Activated T-cell treated with anti-CD3 and anti-CD28 coated beads, Interleukin-2, amount 50 U/mL, for 72 hours (primary cell): ENCODE results near the gene KCNT1. TPM values are rescaled to one million over a fixed set of nuclear protein-coding genes. Genes with fewer than 3 reads are reported as not detected.

Experiments
- ATAC-seq, 2 donors: fragments of 150-1000 bp; cut with Tn5 transposase; replicated peaks in 1 of 2; 2 replicates each; pipeline ENCODE4 v1.10.0; 2021; ENCODE audit warnings: moderate library complexity in 2 of 2, mild to moderate bottlenecking in 1 of 2
- DNase-seq, 2 donors: peaks; one replicate each; pipeline ENCODE4 v3.0.0; 2021 to 2022; ENCODE audit warnings: mixed read lengths in 1 of 2
- H3K27ac Mint-ChIP-seq: one replicate; pipeline ENCODE4 v1.8.0; 2022; ENCODE audit warnings: mild to moderate bottlenecking, moderate library complexity, mixed read lengths
- H3K27me3 Mint-ChIP-seq: one replicate; pipeline ENCODE4 v1.8.0; 2022; ENCODE audit warnings: low read depth, mixed read lengths
- H3K36me3 Mint-ChIP-seq, 2 donors: one replicate each; pipeline ENCODE4 v1.8.0; 2022; ENCODE audit warnings: mixed read lengths in 2 of 2, mild to moderate bottlenecking in 1 of 2; ENCODE audit not compliant: insufficient read depth in 2 of 2
- H3K4me1 Mint-ChIP-seq: one replicate; pipeline ENCODE4 v1.8.0; 2022; ENCODE audit warnings: low read depth, mixed read lengths
- H3K4me3 Mint-ChIP-seq, 2 donors: one replicate each; pipeline ENCODE4 v1.8.0; 2022; ENCODE audit warnings: mild to moderate bottlenecking in 2 of 2, mixed read lengths in 2 of 2, moderate library complexity in 2 of 2
- H3K9me3 Mint-ChIP-seq, 2 donors: one replicate each; pipeline ENCODE4 v1.8.0; 2022; ENCODE audit warnings: mixed read lengths in 2 of 2
- total RNA-seq, 2 donors: library from RNA; stranded (reverse); gene quantifications; one replicate each; pipeline ENCODE4 v1.2.3, GENCODE V29; 2022

Gene KCNT1
- total RNA-seq, 2 donors from 2014 or later: not detected

DNA sequence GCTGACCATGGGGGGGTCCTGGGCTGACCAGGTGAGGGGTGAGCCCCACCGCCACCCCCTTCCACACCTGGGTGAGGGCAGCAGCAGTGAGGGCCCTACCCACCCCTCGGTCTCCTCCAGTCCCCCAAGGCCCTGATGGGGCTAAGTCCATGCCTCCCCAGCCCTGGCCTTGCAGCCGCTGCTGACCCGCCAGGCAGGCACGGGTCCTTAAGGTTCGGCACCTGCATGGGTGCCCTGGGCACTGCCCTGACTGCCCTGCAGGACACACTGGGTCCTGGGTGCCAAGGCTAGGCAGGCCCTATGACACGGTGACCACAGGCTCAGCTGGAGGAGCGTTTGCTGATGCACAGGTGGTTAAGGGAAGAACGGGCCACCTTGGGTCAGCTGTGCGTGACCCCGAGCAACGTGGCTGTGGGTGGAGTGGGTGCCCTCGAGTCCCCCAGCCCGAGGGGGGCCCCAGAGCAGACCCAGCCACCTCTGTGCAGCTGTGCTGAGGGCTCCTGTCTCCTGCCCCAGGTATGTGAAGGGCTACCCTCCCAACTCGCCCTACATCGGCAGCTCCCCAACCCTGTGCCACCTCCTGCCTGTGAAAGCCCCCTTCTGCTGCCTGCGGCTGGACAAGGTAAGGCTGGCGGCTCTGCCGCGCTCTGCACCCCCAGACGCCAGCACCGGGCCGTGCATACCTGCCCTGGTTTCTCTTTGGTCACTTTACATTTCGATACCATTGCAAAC lies 73.0 kb downstream of the KCNT1 start:
- no peak for ATAC-seq

DNA sequence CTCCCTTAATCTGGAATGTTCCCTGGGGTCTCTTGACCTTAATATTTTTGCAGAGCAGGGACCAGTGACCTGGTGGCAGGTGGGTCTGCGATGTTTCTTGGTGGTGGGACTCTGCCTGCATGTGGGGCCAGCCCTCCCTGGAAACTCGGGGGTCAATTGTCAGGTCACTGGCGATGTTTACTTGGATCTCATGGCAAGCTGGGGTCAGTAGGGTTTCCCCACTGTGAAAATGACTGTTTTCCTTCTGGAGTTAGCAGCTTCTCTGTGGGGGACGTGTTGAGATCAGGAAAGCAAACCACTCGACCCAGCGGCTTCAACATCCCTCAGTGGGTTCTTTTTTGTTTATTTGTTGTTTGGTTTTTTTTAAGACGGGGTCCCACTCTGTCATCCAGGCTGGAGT lies 73.9 kb downstream of the KCNT1 start:
- H3K4me1 Mint-ChIP-seq: no peaks in the 10 kb centered on the region
- no peak overlapping the region for H3K4me3 Mint-ChIP-seq

More for the DNA sequence above, 73.0 kb downstream of the KCNT1 start:
- no peak for DNase-seq
- H3K36me3 Mint-ChIP-seq: no peaks in the 10 kb centered on the region
- no peak overlapping the region for H3K4me3 Mint-ChIP-seq
- no peaks in the 10 kb centered on the region for H3K27me3 Mint-ChIP-seq
- no peak overlapping the region for H3K27ac Mint-ChIP-seq
- no peaks in the 10 kb centered on the region for H3K9me3 Mint-ChIP-seq
- no peaks in the 10 kb centered on the region for H3K4me1 Mint-ChIP-seq

DNA sequence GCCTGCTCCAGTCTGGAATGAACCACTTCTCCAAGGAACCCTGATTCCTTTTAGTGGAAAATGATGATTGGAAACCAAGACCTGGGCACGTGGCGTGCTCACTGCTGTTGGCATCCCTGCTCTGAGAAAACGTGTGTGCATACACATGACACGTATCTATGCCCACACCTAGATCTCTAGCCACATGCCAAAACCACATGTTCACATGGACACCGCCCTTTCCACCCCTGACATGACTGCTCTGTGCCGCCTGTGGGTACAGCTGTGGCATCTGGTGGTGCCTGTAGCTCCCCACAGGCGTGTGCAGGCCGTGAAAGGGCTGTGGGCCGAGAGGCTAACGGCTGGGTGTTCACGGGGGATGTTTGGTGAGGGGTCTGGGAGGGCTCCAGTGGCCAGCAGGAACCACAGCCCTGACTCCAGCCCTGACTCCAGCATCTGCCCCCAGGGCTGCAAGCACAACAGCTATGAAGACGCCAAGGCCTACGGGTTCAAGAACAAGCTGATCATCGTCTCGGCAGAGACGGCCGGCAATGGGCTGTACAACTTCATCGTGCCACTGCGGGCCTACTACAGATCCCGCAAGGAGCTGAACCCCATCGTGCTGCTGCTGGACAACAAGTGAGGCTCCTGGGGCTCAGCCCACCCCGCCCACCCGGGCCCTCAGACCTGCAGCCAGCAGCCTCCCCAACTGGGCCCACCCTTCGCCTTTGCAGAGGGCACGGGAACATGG lies 75.1 kb downstream of the KCNT1 start:
- Mint-ChIP-seq H3K36me3 (no peaks in the 10 kb centered on the region), H3K27me3 (no peaks in the 10 kb centered on the region), H3K9me3 (no peaks in the 10 kb centered on the region), H3K4me3 (no peak overlapping the region), H3K4me1 (no peaks in the 10 kb centered on the region), H3K27ac (no peak overlapping the region)
- DNase-seq (no peak), ATAC-seq (no peak)

More for the DNA sequence above, 73.9 kb downstream of the KCNT1 start:
- Mint-ChIP-seq H3K9me3 (no peaks in the 10 kb centered on the region), H3K27me3 (no peaks in the 10 kb centered on the region), H3K36me3 (no peaks in the 10 kb centered on the region), H3K27ac (no peak overlapping the region)
- no peak for DNase-seq
- ATAC-seq: no peak

DNA sequence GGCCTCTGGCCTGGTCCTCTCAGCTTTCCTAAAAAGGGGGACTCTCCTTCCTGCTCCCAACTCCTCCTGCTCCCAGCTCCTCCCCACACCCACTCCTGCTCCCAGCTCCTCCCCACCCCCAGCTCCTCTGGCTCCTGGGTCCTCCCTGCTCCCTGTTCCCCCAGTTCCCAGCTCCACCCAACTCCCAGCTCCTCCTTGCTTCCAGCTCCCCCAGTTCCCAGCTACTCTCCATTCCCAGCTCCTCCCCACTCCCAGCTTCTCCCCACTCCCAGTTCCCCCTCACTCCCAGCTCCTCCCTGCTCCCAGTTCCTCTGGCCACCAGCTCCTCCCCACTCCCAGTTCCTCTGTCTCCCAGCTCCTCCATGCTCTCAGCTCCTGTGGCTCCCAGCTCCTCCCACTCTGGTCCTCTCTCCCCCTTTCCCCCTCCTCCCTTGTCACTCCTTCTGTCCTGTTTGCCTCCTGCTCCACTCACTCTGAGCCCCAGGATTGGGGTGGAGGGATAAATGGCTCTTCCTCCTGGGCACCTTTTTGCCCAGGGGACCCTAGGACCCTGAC lies 75.7 kb downstream of the KCNT1 start:
- Mint-ChIP-seq H3K9me3 (no peaks in the 10 kb centered on the region), H3K36me3 (no peaks in the 10 kb centered on the region), H3K4me3 (no peak overlapping the region), H3K27ac (no peak overlapping the region), H3K27me3 (no peaks in the 10 kb centered on the region), H3K4me1 (no peaks in the 10 kb centered on the region)
- DNase-seq (no peak), ATAC-seq (no peak)

DNA sequence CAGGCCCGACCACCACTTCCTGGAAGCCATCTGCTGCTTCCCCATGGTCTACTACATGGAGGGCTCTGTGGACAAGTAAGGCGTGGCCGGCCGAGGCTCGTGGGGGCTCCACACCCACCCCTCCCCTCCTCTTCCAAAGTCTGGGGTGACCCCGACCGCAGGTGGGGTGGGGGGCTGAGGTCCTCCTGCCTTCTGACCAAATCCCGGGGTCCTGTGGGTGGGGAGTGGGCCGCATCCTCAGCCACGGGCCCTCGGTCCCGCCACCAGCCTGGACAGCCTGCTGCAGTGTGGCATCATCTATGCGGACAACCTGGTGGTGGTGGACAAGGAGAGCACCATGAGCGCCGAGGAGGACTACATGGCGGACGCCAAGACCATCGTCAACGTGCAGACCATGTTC lies 76.4 kb downstream of the KCNT1 start:
- Mint-ChIP-seq H3K4me1 (no peaks in the 10 kb centered on the region), H3K36me3 (no peaks in the 10 kb centered on the region), H3K4me3 (no peak overlapping the region), H3K27ac (no peak overlapping the region), H3K9me3 (no peaks in the 10 kb centered on the region), H3K27me3 (no peaks in the 10 kb centered on the region)
- ATAC-seq (no peak), DNase-seq (no peak)

DNA sequence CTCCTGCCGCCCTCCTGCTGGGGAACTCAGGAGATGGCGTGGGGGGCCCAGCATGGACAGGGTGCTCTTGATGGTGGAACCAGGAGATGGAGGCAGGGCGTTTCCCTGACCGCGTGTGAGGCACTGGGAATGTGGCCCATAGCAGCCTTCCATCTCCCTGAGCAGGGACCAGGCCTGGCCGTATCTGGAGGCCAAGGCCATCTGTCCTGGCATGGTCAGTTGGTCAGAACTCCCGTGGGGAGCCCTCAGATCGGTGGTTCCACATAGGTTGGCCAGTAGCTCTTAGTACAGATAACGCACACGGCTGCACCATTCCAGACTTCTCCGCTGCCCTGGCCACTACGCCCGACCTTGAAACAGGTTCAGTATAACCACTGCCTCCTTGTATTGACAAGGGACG lies 77.6 kb downstream of the KCNT1 start:
- no peaks in the 10 kb centered on the region for H3K36me3 Mint-ChIP-seq
- no peaks in the 10 kb centered on the region for H3K4me1 Mint-ChIP-seq
- H3K4me3 Mint-ChIP-seq: no peak overlapping the region
- no peak overlapping the region for H3K27ac Mint-ChIP-seq
- ATAC-seq: no peak
- no peak for DNase-seq
- no peaks in the 10 kb centered on the region for H3K9me3 Mint-ChIP-seq
- no peaks in the 10 kb centered on the region for H3K27me3 Mint-ChIP-seq

DNA sequence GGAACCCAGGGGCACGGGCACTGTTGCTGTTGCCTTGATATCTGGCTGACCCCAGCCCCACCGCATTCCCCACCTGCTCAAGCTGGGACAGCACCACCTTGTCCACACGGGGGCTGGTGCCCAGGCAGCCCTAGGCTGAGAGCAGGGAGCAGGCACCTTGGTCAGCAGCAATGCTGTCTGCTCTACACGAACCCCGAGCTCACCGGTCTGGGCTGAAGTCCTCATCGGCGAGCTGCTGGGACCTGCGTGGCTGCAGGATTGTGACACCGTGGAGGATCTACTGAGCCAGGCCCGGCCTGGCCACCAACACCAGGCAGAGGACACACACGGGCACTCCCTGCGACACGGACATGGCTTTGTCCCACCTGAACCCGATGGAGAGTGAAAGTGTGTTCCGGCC lies 78.1 kb downstream of the KCNT1 start:
- no peak for ATAC-seq
- no peak overlapping the region for H3K4me3 Mint-ChIP-seq
- no peaks in the 10 kb centered on the region for H3K27me3 Mint-ChIP-seq
- H3K9me3 Mint-ChIP-seq: no peaks in the 10 kb centered on the region
- H3K27ac Mint-ChIP-seq: no peak overlapping the region
- H3K36me3 Mint-ChIP-seq: no peaks in the 10 kb centered on the region
- H3K4me1 Mint-ChIP-seq: no peaks in the 10 kb centered on the region
- no peak for DNase-seq

DNA sequence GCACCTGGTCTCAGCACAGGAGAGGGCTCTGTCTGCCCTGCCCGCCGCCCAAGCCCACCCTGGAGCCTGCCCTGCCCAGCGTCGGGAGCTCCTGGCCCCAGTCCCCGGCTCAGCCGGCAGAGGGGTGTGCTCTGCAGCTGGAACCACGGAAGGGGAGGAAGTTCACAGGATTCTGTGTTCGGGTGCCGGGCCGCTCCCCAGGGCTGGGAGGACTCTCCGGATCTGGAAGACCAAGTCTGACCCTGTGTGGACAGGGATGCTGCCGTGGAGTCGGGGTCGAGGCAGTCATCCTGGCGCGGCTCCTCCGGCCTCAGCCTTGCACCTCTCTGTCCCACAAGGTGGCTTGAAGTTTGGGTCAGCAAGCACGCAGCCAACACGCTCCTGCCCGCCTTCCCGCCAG lies 78.6 kb downstream of the KCNT1 start:
- H3K27me3 Mint-ChIP-seq: no peaks in the 10 kb centered on the region
- no peak overlapping the region for H3K27ac Mint-ChIP-seq
- ATAC-seq (no peak), DNase-seq (no peak)
- H3K9me3 Mint-ChIP-seq: no peaks in the 10 kb centered on the region
- H3K4me3 Mint-ChIP-seq: no peak overlapping the region
- no peaks in the 10 kb centered on the region for H3K36me3 Mint-ChIP-seq
- no peaks in the 10 kb centered on the region for H3K4me1 Mint-ChIP-seq

DNA sequence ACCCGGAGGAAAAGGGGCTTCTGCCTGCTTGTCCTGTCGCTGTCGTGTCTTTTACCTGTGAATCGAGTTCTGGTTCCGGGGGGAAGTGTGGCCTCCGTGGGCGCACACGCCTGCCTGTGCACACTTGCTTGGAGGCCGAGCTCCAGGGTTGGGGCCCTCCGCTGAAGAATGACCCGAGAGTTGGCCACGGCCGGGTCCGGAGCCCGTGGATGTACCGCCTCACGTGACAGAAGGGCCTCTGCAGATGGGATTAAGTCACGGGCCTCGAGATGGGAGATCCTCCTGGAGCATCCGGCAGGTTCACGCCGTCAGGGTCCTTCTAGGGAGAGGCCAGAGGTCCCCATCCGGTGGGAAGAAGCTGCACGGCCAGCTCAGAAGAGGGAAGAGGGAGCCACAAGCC lies 81.0 kb downstream of the KCNT1 start:
- Mint-ChIP-seq H3K4me1 (no peaks in the 10 kb centered on the region), H3K9me3 (no peaks in the 10 kb centered on the region), H3K27me3 (no peaks in the 10 kb centered on the region), H3K36me3 (no peaks in the 10 kb centered on the region), H3K4me3 (no peak overlapping the region), H3K27ac (no peak overlapping the region)
- no peak for DNase-seq
- no peak for ATAC-seq

DNA sequence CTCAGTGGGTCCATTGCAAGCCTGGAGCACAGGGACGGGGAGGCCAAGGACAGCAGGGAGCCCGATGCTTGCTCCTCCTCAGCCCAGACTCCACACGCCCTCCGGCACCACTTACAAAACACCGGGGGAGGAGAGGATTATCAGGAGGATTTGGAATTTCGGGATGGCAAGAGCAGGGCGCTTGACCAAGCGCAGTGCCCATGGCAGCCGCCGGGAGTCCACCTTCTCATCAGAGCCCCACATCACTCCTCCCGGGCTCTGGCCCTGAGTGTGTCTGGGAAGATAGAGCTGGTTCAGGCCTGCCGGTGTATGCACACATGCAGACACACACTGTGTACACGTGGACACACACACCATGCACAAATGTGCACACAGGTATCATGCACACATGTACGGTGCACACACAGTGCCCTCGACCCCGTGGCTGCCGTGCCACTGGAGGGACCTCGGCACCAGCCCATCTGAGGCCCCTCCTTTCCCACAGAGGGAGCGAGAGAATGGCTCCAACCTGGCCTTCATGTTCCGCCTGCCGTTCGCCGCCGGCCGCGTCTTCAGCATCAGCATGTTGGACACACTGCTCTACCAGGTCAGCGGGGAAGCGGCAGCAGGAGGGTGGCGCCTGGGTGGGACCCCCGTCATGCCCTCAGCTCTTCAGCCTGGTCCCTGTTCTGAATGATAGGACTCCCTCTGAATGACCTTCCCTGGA lies 81.7 kb downstream of the KCNT1 start:
- H3K27ac Mint-ChIP-seq: no peak overlapping the region
- H3K27me3 Mint-ChIP-seq: no peaks in the 10 kb centered on the region
- no peaks in the 10 kb centered on the region for H3K36me3 Mint-ChIP-seq
- no peaks in the 10 kb centered on the region for H3K4me1 Mint-ChIP-seq
- H3K4me3 Mint-ChIP-seq: no peak overlapping the region
- ATAC-seq (no peak), DNase-seq (no peak)
- H3K9me3 Mint-ChIP-seq: no peaks in the 10 kb centered on the region

DNA sequence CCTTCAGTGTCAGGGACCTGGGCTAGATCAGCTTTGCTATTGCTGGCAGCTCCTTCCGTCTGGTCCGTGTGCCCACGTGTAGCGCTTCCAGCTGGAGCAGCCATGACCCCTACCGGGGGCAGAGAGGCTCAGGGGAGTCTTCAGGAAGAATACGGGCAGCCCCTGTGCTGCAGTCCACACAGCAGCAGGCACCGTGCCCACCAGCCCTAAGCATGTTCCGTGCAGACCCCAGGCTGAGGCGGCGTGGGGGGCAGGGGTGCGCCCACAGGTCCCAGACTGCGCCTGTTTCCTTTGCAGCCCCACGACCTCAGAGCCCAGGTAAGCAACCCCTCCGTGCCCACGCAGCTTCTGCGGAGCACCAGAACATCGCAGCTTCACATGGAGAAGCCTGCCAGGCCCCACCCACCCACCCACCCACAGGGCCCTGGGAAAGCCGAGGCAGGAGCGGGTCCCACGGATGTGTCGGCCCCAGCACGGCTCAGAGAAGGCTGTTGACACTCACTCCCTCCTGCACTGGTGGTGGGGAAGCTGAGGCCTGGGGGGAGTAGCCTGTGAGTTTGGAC lies 83.1 kb downstream of the KCNT1 start:
- Mint-ChIP-seq H3K27me3 (no peaks in the 10 kb centered on the region), H3K4me1 (no peaks in the 10 kb centered on the region), H3K27ac (no peak overlapping the region), H3K36me3 (no peaks in the 10 kb centered on the region), H3K4me3 (no peak overlapping the region), H3K9me3 (no peaks in the 10 kb centered on the region)
- ATAC-seq (no peak), DNase-seq (no peak)

DNA sequence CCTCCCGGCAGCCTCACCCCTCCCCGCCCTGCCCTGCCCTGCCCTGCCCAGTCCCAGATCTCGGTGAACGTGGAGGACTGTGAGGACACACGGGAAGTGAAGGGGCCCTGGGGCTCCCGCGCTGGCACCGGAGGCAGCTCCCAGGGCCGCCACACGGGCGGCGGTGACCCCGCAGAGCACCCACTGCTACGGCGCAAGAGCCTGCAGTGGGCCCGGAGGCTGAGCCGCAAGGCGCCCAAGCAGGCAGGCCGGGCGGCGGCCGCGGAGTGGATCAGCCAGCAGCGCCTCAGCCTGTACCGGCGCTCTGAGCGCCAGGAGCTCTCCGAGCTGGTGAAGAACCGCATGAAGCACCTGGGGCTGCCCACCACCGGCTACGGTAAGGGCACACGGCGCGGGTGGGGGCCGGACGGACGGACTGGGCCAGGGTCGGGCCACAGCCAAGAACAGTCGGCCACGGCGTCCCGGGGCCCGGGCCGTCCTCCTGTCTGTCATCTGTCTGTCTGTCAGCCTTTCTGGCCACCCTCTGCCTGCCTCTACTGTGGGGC lies 84.2 kb downstream of the KCNT1 start:
- Mint-ChIP-seq H3K27me3 (no peaks in the 10 kb centered on the region), H3K4me3 (no peak overlapping the region), H3K9me3 (no peaks in the 10 kb centered on the region), H3K4me1 (no peaks in the 10 kb centered on the region), H3K36me3 (no peaks in the 10 kb centered on the region), H3K27ac (no peak overlapping the region)
- DNase-seq: no peak
- ATAC-seq: no peak

DNA sequence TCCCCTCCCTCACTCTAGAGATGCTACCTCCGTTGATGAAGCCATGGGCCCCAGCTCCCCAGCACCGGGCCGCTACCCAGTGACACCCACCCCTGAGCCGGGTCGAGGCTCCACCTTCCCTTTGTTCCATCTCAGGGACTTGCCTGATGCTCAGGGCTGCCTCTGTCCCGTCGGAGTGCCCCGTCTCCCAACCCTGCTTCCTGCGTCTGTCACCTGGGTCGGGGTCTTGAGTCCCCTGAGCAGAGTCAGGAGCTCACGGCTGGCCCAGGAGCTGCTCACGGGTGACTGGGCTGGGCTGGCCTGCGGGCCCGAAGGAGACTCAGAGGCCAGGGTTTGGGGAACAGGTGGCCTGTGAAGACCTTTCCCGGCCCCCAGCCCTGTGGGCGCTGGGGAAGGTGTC lies 85.3 kb downstream of the KCNT1 start:
- no peak for ATAC-seq
- Mint-ChIP-seq H3K4me3 (no peak overlapping the region), H3K9me3 (no peaks in the 10 kb centered on the region), H3K36me3 (no peaks in the 10 kb centered on the region), H3K27ac (no peak overlapping the region), H3K4me1 (no peaks in the 10 kb centered on the region), H3K27me3 (no peaks in the 10 kb centered on the region)
- DNase-seq: no peak
